ENCODE measurements around the gene LPP. TPM values are rescaled to one million over a fixed set of nuclear protein-coding genes. Genes with fewer than 3 reads are reported as not detected.

The LPP gene
- total RNA-seq, 2 experiments from 2014 or later = 13.4 to 16.5 TPM

- CTCF ChIA-PET = interaction anchor here (0.6 kb wide), 1 partner anchor 59 kb away, joined by 4 read pairs; no protein-coding TSS in a partner anchor
- POLR2A ChIA-PET = no interaction called here
Measured at GRCh38 chr3:188884299-188885043, 730.5 kb downstream of the LPP start.

- POLR2A ChIA-PET = no interaction called here
- CTCF ChIA-PET = interaction anchor here (1.2 kb wide), 1 partner anchor 12 kb away, joined by 3 read pairs; no protein-coding TSS in a partner anchor
Measured at GRCh38 chr3:188888321-188889053, 734.5 kb downstream of the LPP start.

- ChIA-PET CTCF (no interaction called here), POLR2A (no interaction called here)
Measured at GRCh38 chr3:188889054-188889491, 735.1 kb downstream of the LPP start.

DNA sequence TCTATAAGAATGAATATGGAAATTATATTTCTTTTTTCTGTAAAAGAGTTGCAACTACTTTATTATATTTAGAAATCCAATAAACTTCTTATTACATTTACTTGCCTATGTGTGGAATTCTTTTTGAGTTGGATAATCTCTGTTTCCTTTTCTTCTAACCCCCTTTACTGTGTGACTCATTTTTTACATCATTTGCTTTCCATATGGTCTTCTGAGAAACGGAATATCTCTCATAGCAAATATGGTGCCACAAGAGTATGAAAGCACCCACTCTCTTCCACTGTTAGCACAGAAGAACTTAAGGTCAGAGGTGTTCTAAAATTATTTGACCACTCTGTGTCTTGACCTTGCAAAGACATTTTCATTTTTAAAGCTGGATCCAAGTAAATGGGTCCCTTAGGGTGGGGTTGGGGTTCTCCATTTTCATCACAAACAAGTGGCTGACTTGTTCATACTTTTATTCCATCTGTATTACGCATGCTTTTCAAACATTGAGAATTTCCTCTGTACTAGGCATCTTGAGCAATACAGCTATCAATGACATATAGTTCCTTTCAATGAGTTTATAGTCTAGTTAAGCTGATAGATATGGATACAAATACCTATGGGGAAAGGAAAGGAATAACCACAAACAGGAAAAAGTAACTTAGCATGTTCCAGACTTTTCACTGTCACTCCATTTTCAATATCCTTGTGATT is 736.8 kb downstream of the LPP start:
- POLR2A ChIA-PET = no interaction called here
- CTCF ChIA-PET = no interaction called here

GRCh38 chr3:188899881-188900280 is 745.9 kb downstream of the LPP start:
- POLR2A ChIA-PET = no interaction called here

DNA sequence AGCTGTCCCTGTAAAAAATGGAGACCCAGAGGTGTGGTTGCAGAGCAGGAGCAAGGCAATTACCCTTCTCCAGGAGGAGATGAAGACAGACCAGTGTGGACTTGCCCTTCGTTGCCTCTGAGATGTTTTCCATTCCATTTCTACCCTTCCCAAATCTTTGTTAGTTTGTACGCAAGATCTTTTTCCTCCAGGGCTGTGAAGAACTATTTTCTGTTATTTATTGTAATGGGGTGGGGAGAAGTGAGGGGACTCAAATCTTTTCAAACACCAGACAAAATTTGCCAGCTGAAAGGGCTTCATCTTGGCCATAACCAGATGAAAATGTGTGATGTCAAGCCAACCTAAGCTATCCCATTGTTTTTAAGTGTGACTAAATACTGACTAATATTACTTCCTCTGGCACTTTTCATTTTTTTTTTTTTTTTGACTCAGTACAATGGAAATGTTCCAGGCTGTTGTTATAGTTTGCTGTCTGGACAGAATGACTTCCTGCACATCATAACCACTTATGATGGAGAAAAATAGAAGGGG is 746.5 kb downstream of the LPP start:
- ChIA-PET POLR2A (interaction anchor here (1.1 kb wide), 1 partner anchor 14 kb away, joined by 4 read pairs; no protein-coding TSS in a partner anchor), CTCF (interaction anchor here (1.3 kb wide), 1 partner anchor 13 kb away, joined by 3 read pairs; no protein-coding TSS in a partner anchor)

More at GRCh38 chr3:188899881-188900280, 745.9 kb downstream of the LPP start:
- CTCF ChIA-PET = interaction anchor here (1.3 kb wide), 1 partner anchor 12 kb away, joined by 3 read pairs; no protein-coding TSS in a partner anchor

GRCh38 chr3:188901126-188901525 is 747.2 kb downstream of the LPP start:
- POLR2A ChIA-PET = interaction anchor here (1.1 kb wide), 1 partner anchor 13 kb away, joined by 4 read pairs; no protein-coding TSS in a partner anchor
- CTCF ChIA-PET = no interaction called here

GRCh38 chr3:188901671-188902287 is 747.8 kb downstream of the LPP start:
- POLR2A ChIA-PET = no interaction called here

DNA sequence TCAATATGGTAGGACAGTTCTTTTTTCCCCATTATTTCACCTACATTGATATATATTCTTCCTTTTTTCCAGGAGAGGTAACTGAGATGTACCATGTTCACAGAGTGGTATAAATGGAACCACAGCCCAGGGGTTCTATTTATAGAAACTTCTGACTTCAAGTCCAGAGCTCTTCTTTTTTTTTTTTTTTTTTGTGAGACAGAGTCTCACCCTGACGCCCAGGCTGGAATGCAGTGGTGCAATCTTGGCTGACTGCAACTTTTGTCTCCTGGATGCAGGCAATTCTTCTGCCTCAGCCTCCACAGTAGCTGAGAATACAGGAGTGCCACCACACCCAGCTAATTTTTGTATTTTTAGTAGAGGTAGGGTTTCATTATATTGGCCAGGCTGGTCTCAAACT is 750.7 kb downstream of the LPP start:
- POLR2A ChIA-PET = interaction anchor here (0.6 kb wide), 1 partner anchor 18 kb away, joined by 3 read pairs; no protein-coding TSS in a partner anchor
- CTCF ChIA-PET = no interaction called here

More at GRCh38 chr3:188901671-188902287, 747.8 kb downstream of the LPP start:
- CTCF ChIA-PET = no interaction called here

- CTCF ChIA-PET = no interaction called here
- POLR2A ChIA-PET = no interaction called here
Measured at GRCh38 chr3:188905547-188905946, 751.6 kb downstream of the LPP start.

GRCh38 chr3:188906236-188906635 is 752.3 kb downstream of the LPP start:
- CTCF ChIA-PET = no interaction called here
- POLR2A ChIA-PET = no interaction called here

DNA sequence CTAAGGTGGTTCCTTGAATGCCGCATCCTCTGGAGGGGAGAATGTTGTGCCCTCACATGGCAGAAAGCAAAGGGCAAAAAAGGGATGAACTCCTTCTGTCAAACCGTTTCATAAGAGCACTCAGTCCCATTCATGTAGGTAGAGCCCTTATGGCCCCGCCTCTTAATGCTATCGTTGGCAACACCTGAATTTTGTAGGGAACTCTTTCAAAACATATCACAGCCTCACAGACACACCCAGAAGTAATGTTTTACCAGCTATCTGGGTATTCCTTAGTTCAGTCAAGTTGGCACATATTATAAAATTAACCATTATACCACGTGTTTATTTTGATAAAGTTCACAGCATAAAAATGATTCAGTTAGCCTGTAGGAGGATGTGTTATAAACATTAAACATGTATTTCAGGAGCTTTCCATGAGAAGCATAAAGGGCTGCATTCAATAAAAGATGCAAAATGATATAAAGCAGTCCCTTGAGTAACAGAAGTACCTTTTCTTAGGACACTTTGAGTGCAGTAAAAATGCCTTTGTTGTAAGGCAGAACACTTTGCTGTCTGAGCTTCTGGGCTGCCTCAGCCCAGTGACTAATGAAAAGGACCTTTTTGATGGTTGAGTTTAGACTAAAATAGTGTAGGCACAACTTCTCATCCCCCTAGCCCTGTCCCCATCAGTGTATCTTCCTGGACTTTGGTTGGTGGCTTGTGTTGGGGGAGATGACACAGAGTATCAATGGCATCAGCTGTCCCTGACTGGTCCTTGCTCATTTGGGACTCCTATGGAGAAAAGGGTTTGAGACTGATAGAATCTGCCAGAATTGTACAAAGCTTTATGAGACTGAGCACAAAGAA is 754.3 kb downstream of the LPP start:
- CTCF ChIA-PET = no interaction called here
- POLR2A ChIA-PET = no interaction called here

- ChIA-PET POLR2A (no interaction called here), CTCF (no interaction called here)
Measured at GRCh38 chr3:188911026-188911850, 757.3 kb downstream of the LPP start.

- ChIA-PET POLR2A (no interaction called here), CTCF (no interaction called here)
Measured at GRCh38 chr3:188913084-188913483, 759.1 kb downstream of the LPP start.

GRCh38 chr3:188914552-188914951 is 760.6 kb downstream of the LPP start:
- ChIA-PET CTCF (interaction anchor here (1.2 to 3.4 kb wide), 3 partner anchors 748 to 1176 kb away, joined by 3 to 13 read pairs (median 7); no protein-coding TSS in a partner anchor), POLR2A (interaction anchor here (0.9 to 1.4 kb wide), 2 partner anchors 14 to 186 kb away, joined by 4 to 5 read pairs; no protein-coding TSS in a partner anchor)

DNA sequence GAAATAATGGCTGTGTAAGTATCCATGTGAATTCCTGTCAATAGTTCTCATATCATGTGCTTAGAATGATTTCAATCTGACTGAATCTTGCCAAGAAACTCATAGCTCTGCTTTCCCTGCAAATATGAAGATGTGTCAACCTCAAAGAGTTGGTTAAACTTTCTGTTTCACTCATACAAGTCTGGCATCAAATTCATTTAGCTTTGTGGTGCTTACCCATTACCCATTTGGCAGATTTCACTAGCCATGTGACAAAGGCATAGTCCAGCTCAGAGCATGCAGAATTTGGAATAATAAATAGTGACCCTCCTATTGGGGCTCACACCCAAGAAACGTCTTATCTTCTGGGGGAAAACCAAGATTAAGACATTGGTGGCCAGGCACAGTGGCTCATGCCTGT is 761.2 kb downstream of the LPP start:
- CTCF ChIA-PET = interaction anchor here (0.8 to 3.4 kb wide), 3 partner anchors 60 to 1176 kb away, joined by 3 to 13 read pairs (median 7); no protein-coding TSS in a partner anchor
- POLR2A ChIA-PET = interaction anchor here (0.9 to 1.4 kb wide), 2 partner anchors 14 to 187 kb away, joined by 4 to 5 read pairs; no protein-coding TSS in a partner anchor

- ChIA-PET POLR2A (interaction anchor here (1.1 kb wide), 1 partner anchor 122 kb away, joined by 4 read pairs; no protein-coding TSS in a partner anchor), CTCF (interaction anchor here (1.5 to 3.4 kb wide), 2 partner anchors 25 to 1177 kb away, joined by 3 to 13 read pairs; no protein-coding TSS in a partner anchor)
Measured at GRCh38 chr3:188916934-188917401, 763.0 kb downstream of the LPP start.
